Neural progenitor cell (in vitro differentiated cells): ENCODE results near the gene RILPL1.

Experiments
- CTCF ChIP-seq: fragments of 200-600 bp; sonication (generic); IDR thresholded peaks from 2 replicates; pipeline ENCODE4 v1.5.1; 2017; ENCODE audit warnings: antibody characterized with exemption, mild to moderate bottlenecking
- EZH2 ChIP-seq: fragments of 200-600 bp; sonication (generic); IDR thresholded peaks from 2 replicates; pipeline ENCODE4 v1.6.1; 2017; ENCODE audit warnings: antibody characterized with exemption, mild to moderate bottlenecking, moderate library complexity
- EZH2phosphoT487 ChIP-seq: fragments of 200-600 bp; sonication (generic); IDR thresholded peaks from 2 replicates; pipeline ENCODE4 v1.6.1; 2017; ENCODE audit warnings: antibody characterized with exemption

GRCh38 chr12:123533672-123534643, at the start of gene RILPL1:
- TF ChIP-seq CTCF (peak; percentile 51), EZH2 (no peak), EZH2phosphoT487 (no peak)
